Right lobe of liver (tissue), 6 donors: ENCODE measurements around the gene BPTF. TPM values are rescaled to one million over a fixed set of nuclear protein-coding genes. Genes with fewer than 3 reads are reported as not detected.
"Not testable (repeated sequence)": the region's sequence is repeated elsewhere in the genome, so short reads cannot be mapped to it uniquely, and the experiment has no call there.

Experiments
- ATAC-seq, 4 donors: fragments of 200-7000 bp; cut with Tn5 transposase; one replicate each; pipeline ENCODE4 v1.9.1; 2020; ENCODE audit warnings: mild to moderate bottlenecking in 4 of 4, moderate library complexity in 4 of 4
- DNase-seq, 3 donors: peaks; one replicate each; pipeline ENCODE4 v3.0.0-alpha.2; 2020
- H3K27ac ChIP-seq, 3 donors: fragments of 200-600 bp; one replicate each; pipeline ENCODE4 v1.8.0; 2022
- H3K27me3 ChIP-seq, 2 donors: fragments of 200-600 bp; one replicate each; pipeline ENCODE4 v1.8.0; 2022
- H3K36me3 ChIP-seq, 4 donors: fragments of 200-600 bp; sonication (generic) in 1 of 4; one replicate each; pipeline versions ENCODE4 v1.5.1 to v1.8.0; 2017 to 2022; ENCODE audit warnings: control low read depth in 1 of 4
- H3K4me1 ChIP-seq, 4 donors: fragments of 200-600 bp; sonication (generic) in 1 of 4; one replicate each; pipeline versions ENCODE4 v1.5.1 to v1.8.0; 2017 to 2022; ENCODE audit warnings: control low read depth in 1 of 4
- H3K4me3 ChIP-seq, 3 donors: fragments of 200-600 bp; one replicate each; pipeline ENCODE4 v1.8.0; 2022
- H3K9me3 ChIP-seq, 4 donors: fragments of 200-600 bp; sonication (generic) in 1 of 4; one replicate each; pipeline versions ENCODE4 v1.5.1 to v1.8.0; 2017 to 2022; ENCODE audit warnings: control low read depth in 1 of 4
- POLR2A ChIP-seq: fragments of 450-650 bp; IDR thresholded peaks from one replicate; pipeline ENCODE4 v1.6.1; 2017; ENCODE audit warnings: antibody characterized with exemption, mild to moderate bottlenecking
- WGBS: methylation state at CpG from one replicate; pipeline ENCODE4 v1.1.6; 2018; ENCODE audit warnings: low coverage, low lambda C conversion rate; ENCODE audit not compliant: insufficient coverage; ENCODE audit errors: missing lambda C conversion rate; 5-methylcytosine and 5-hydroxymethylcytosine counted together
- intact Hi-C, 2 donors: fragments of 100-400 bp; cut with DNase I; formaldehyde crosslinking; loops; one replicate each; pipeline versions ENCODE4 v1.11.2 to v1.14.1; 2022
- total RNA-seq, 6 experiments: library from RNA; depleted of rRNA in 2 of 6; stranded (reverse); fragments of >200 nt in 2 of 6; fragmentation: NEBNext Ultra II Directional in 3 of 6; extraction: Animal tissue kit (Norgen Biotek cat#: 25700) in 3 of 6; gene quantifications; one replicate each; pipeline versions ENCODE4 v1.1.0 to v1.2.4, GENCODE V29; 2016 to 2023
- TF ChIP-seq, protein P1 (sequence below), 4 donors: fragments of 200-600 bp in 3 of 4; fragments of 450-650 bp in 1 of 4; IDR thresholded peaks; one replicate each; pipeline versions ENCODE4 v1.5.1 to v1.8.0; 2016 to 2022; ENCODE audit warnings: antibody characterized with exemption in 4 of 4, mild to moderate bottlenecking in 2 of 4
- donor health status: DM: no; HTN: yes; CAD: no.
- donor health status: DM: no; HTN: no; CAD: no.
- donor health status: DM: no; HTN: no; CAD: no.
- donor health status: DM: no; HTN: yes; CAD: no.
- donor health status: DM: no; HTN: yes; CAD: no.

The BPTF gene
- total RNA-seq, 6 experiments from 2014 or later = 25.8 to 35.1 (median 31.3) TPM

DNA sequence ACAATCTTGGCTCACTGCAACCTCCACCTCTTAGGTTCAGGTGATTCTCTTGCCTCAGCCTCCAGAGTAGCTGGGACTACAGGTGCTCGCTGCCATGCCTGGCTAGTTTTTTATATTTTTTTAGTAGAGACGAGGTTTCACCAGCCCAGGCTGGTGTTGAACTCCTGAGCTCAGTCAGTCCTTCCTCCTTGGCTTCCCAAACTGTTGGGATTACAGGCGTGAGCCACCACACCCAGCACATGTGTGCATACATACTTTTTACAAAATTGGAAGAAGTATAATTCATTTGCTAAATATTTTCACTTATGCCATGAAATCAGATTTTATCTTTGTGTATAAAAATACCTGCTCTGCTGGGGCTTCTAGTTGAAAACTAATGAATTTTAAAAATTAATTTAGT, 13.2 kb downstream of the BPTF start:
- peaks cover 0 to 4% (median 0%) of the 10 kb centered on the region in 4 donors for H3K4me1 ChIP-seq

DNA sequence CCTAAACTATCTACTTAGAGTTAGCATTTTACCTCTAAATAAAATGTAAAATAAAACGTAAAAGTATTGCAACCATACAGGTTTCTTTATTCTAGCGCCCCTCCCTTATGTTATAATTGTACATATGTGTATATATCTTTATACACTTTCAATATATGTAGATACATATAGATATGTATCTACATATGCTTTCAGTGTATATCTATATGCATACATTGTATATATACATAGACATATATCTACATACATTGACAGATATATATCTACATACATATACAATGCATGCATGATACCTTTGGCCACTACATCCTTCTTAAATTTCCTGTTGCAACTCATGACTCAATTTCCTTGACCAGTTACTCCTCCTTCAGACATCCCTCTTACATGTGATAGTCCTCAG, 16.7 kb downstream of the BPTF start:
- intact Hi-C loops = no loop called here
- TF ChIP-seq, protein P1, sequence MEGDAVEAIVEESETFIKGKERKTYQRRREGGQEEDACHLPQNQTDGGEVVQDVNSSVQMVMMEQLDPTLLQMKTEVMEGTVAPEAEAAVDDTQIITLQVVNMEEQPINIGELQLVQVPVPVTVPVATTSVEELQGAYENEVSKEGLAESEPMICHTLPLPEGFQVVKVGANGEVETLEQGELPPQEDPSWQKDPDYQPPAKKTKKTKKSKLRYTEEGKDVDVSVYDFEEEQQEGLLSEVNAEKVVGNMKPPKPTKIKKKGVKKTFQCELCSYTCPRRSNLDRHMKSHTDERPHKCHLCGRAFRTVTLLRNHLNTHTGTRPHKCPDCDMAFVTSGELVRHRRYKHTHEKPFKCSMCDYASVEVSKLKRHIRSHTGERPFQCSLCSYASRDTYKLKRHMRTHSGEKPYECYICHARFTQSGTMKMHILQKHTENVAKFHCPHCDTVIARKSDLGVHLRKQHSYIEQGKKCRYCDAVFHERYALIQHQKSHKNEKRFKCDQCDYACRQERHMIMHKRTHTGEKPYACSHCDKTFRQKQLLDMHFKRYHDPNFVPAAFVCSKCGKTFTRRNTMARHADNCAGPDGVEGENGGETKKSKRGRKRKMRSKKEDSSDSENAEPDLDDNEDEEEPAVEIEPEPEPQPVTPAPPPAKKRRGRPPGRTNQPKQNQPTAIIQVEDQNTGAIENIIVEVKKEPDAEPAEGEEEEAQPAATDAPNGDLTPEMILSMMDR (IDR thresholded peaks at IDR 0.05) = no peak
- no peak for TF ChIP-seq POLR2A
- Histone ChIP-seq H3K4me3 (no peak overlapping the region), H3K4me1 (no peaks in the 10 kb centered on the region), H3K36me3 (no peaks in the 10 kb centered on the region), H3K9me3 (no peaks in the 10 kb centered on the region), H3K27me3 (no peaks in the 10 kb centered on the region), H3K27ac (no peak overlapping the region)
- WGBS = 92% methylated on average over 2 of the region's 2 CpGs
- no peak for DNase-seq
- no peak for ATAC-seq

More for the DNA sequence above, 13.2 kb downstream of the BPTF start:
- Histone ChIP-seq H3K9me3 (no peaks in the 10 kb centered on the region), H3K27me3 (no peaks in the 10 kb centered on the region), H3K36me3 (no peaks in the 10 kb centered on the region), H3K4me3 (no peak overlapping the region), H3K27ac (no peak overlapping the region)
- intact Hi-C loops = no loop called here
- DNase-seq (no peak), ATAC-seq (no peak)
- no peak for TF ChIP-seq POLR2A
- TF ChIP-seq, protein P1 (IDR thresholded peaks at IDR 0.05) = no peak
- WGBS = 92% methylated on average over 3 of the region's 3 CpGs

DNA sequence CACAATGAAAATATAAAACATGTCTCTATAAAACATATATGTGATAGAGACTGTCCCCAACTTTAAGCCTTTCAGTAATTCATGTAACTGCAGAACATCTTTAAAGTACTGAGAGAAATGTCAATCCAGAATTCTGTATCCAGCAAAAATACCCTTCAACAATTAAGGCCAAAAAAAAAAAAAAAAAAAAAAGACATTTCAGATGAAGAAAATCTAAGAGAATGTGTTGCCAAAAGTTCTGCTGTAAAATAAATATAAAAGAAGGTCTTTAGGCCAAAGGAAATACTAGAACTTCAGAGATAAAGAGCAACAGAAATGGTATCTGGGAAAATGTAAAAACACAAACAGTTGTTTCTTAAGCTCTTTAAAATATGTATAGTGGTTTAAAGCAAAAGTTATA, 17.3 kb downstream of the BPTF start:
- TF ChIP-seq POLR2A = no peak
- TF ChIP-seq, protein P1 (IDR thresholded peaks at IDR 0.05) = no peak
- Histone ChIP-seq H3K36me3 (no peaks in the 10 kb centered on the region), H3K9me3 (no peaks in the 10 kb centered on the region), H3K4me3 (no peak overlapping the region), H3K27me3 (no peaks in the 10 kb centered on the region), H3K27ac (no peak overlapping the region), H3K4me1 (no peaks in the 10 kb centered on the region)
- ATAC-seq = no peak
- no peak for DNase-seq
- intact Hi-C loops = no loop called here

DNA sequence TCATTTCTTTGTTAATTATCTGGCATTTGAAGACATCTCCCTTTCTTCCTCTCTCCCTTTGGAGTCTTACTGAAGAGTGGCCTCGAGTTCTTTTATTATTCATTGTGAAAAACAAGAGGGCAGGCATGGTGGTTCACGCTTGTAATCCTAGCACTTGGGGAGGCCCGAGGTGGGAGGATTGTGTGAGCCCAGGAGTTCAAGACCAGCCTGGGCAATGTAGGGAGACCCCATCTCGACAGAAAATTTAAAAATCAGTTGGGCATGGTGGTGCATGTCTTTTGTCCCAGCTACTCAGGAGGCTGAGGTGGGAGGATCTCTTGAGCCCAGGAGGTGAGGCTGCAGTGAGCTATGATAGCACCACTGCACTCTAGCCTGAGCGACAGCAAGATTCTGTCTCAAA, 20.1 kb downstream of the BPTF start:
- 97% methylated on average over 4 of the region's 5 CpGs for WGBS
- H3K4me3 ChIP-seq = no peak overlapping the region
- no peaks in the 10 kb centered on the region for H3K27me3 ChIP-seq
- H3K27ac ChIP-seq = no peak overlapping the region
- no peaks in the 10 kb centered on the region for H3K4me1 ChIP-seq
- no peak for ATAC-seq
- no peak for DNase-seq
- no peaks in the 10 kb centered on the region for H3K36me3 ChIP-seq
- no peak for TF ChIP-seq POLR2A
- TF ChIP-seq, protein P1 (IDR thresholded peaks at IDR 0.05) = no peak
- H3K9me3 ChIP-seq = peaks cover 0 to 3% (median 0%) of the 10 kb centered on the region in 4 donors
- intact Hi-C loops = no loop called here

DNA sequence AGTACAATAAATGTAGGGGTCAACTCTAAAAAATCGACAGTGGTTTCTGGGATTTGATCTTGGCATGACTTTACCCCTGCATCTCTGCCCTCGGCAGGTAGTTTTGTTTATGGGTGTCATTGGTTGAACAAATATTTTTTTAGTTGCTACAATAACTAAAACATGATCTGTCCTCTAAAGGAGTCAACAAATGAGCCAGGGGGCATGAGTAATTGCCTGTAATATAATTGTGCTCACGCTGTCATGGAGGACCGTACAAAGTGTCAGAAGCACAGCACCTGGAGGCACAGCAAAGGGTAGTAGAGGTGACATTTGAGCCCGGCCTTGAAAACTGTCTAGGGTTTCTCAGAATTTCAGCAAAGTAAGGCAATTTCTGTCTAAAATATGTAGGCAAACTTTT, 22.9 kb downstream of the BPTF start:
- ATAC-seq, H3K4me1 ChIP-seq, H3K4me3 ChIP-seq, H3K9me3 ChIP-seq, H3K27me3 ChIP-seq, H3K36me3 ChIP-seq, DNase-seq, H3K27ac ChIP-seq, intact Hi-C loops: not testable (repeated sequence)
- 68% methylated on average over 5 of the region's 5 CpGs for WGBS

DNA sequence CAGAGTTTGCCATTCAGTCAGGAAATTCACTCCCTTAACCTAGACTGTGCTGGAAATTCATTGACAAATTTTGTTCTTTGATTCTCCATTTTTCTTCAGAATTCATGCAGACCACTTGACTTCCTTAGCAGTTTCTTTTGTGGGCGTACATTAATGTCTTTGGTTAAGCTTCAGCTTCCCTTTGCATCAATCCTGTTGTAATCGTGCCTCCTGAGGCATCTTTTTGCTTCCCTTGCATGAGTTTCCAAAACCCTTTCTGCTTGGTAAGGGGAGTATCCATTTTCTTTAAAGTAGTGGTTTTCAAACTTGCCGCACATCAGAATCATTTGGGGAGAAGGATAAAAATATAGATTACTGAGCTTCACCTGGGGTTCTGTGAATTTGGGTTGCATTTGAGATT, 23.5 kb downstream of the BPTF start:
- intact Hi-C loops, ATAC-seq, DNase-seq, H3K27ac ChIP-seq, H3K4me1 ChIP-seq, H3K9me3 ChIP-seq, H3K4me3 ChIP-seq, H3K27me3 ChIP-seq, H3K36me3 ChIP-seq: not testable (repeated sequence)
- 85% methylated on average over 3 of the region's 3 CpGs for WGBS
